NCI-H345 treated with DMSO at 0.1 percent for 48 hours (cell line): ENCODE data around the gene C1QA.

ENCODE experiments used
- DNase-seq: peaks from one replicate; lab custom pipeline; 2025; ENCODE audit not compliant: unreplicated experiment; lab: John Stamatoyannopoulos, UW

Gene C1QA, protein sequence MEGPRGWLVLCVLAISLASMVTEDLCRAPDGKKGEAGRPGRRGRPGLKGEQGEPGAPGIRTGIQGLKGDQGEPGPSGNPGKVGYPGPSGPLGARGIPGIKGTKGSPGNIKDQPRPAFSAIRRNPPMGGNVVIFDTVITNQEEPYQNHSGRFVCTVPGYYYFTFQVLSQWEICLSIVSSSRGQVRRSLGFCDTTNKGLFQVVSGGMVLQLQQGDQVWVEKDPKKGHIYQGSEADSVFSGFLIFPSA

DNA sequence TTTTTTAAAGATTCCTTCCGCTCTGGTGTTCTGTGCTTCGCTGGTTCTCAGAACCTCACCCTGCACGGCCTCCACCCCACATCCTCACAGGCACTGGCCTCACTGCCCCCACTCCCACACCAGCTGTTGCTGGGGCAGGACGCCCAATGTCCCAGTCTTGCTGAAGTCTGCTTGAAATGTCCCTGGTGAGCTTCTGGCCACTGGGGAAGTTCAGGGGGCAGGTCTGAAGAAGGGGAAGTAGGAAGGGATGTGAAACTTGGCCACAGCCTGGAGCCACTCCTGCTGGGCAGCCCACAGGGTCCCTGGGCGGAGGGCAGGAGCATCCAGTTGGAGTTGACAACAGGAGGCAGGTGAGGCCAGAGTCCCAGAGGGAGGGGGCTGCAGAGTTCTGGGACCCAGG, at the start of gene C1QA:
Gene C1QA, plus strand, starts transcription at position 276 of the 400 bp plus-strand sequence. CDS start 989 bp downstream, outside the sequence.
- no peak for DNase-seq

DNA sequence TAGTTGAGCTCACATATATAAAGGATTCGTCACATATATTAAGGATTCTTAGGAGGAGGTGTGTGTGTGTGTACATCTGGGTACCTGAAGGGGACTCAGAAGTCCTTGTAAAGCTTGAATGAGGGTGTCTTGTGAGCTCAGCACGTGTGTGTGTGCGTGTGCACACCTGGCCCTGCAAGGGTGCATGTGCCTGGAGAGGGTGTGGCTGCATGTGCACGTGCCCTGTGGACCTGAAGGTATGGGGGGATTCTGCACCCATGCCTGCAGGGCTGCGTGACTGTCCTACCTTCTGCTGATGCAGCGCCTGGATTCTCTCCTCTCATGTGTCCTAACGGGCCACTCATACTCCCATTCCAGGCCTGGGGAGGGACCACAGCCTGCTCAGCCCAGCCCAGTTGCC, 49.2 kb upstream of the C1QA start:
- no peak for DNase-seq

GRCh38 chr1:22588899-22589422, 47.5 kb upstream of the C1QA start:
- no peak for DNase-seq

DNA sequence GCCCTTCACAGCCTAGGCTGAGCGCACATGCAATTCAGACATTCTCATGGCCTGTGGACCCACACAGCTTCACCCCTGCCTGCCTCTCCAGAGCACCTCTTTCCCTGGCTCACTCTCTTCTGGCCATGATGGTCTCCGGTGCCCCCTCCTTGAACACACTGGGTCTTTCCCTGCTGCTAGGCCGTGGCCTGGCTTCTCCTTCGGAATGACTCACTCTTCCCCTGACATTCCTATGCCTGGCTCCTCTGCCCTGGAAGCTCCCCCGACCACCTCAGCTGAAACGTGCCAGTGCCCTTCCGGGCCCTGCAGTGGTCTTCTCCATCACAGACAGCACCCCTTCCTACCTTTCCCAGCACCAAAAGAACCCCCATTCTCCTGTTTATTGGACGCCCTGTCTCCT, 44.9 kb upstream of the C1QA start:
- DNase-seq = no peak

- no peak for DNase-seq
These were observed 44.4 kb upstream of the C1QA start for GRCh38 chr1:22592051-22592450.

DNA sequence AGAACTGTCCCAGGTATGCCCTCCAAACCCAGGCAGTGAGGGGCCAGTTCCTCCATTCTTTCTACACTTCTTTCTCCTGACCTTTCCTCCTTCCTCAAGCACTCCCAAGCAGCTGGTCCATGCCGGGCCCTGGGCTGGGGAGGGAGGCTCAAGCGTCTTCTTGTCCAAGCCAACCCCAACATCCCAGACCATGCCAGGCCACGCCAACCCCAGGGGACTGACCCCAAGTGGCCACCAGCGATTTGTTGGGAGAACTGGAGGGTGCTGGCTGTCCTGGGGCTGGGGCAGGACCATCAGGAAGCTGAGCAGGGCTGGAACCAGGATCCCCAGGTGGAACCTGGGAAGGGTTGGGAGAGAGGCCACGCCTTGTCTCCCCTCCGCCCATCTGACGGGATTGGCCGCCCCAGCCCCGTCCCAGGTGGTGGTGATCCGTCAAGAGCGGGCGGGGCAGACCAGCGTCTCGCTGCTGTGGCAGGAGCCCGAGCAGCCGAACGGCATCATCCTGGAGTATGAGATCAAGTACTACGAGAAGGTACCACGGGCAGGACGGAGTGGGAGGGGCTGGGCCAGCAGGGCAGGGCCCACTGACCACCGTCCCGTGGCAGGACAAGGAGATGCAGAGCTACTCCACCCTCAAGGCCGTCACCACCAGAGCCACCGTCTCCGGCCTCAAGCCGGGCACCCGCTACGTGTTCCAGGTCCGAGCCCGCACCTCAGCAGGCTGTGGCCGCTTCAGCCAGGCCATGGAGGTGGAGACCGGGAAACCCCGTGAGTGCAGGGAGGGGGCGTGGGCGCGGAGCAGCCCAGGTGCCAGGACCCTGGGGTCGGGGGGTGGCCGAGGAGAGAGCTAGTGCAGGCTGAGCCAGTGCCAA, 43.3 kb upstream of the C1QA start:
- DNase-seq = no peak

DNA sequence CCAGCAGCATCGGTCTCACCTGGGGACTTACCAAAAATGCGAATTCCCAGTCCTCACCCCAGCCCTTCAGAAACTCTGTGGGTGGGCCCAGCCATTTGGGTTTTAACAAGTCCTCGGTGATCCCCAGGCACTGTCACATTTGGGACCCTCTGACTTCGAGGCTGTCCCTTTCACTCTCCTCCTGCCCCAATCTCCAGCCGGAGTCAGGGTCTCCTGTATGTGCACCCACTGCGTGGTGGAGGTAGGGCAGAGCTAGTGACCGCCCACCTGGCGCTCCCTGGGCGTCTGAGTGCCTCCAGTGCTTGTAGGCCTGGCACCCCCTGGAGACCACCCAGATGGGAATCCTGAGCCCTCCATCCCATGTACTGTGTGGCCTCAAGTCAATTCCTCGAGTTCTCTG, 42.0 kb upstream of the C1QA start:
- no peak for DNase-seq

GRCh38 chr1:22595108-22595507, 41.3 kb upstream of the C1QA start:
- no peak for DNase-seq

DNA sequence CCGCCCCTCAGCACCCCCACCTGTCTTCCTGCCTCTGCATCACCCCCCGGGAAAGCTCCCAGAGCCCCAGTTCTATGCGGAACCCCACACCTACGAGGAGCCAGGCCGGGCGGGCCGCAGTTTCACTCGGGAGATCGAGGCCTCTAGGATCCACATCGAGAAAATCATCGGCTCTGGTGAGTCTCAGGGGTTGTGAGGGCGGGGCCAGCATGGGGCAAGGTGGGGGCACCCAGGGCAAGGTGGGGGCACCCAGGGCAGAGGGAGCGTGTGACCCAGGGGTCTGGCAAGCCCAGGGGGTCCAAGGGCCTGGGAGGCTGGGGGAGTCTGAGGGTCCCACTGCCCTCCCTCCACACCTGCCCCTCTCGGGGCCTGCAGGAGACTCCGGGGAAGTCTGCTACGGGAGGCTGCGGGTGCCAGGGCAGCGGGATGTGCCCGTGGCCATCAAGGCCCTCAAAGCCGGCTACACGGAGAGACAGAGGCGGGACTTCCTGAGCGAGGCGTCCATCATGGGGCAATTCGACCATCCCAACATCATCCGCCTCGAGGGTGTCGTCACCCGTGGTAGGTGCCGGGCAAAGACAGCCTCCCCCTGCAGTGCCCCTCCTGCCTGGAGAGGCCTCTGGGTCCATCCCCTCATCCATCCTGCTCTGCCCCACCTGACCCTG, 39.0 kb upstream of the C1QA start:
- no peak for DNase-seq

- no peak for DNase-seq
These were observed 38.4 kb upstream of the C1QA start for GRCh38 chr1:22597996-22598395.

GRCh38 chr1:22598736-22599135, 37.7 kb upstream of the C1QA start:
- DNase-seq = no peak

GRCh38 chr1:22600071-22600816, 36.2 kb upstream of the C1QA start:
- DNase-seq = no peak

DNA sequence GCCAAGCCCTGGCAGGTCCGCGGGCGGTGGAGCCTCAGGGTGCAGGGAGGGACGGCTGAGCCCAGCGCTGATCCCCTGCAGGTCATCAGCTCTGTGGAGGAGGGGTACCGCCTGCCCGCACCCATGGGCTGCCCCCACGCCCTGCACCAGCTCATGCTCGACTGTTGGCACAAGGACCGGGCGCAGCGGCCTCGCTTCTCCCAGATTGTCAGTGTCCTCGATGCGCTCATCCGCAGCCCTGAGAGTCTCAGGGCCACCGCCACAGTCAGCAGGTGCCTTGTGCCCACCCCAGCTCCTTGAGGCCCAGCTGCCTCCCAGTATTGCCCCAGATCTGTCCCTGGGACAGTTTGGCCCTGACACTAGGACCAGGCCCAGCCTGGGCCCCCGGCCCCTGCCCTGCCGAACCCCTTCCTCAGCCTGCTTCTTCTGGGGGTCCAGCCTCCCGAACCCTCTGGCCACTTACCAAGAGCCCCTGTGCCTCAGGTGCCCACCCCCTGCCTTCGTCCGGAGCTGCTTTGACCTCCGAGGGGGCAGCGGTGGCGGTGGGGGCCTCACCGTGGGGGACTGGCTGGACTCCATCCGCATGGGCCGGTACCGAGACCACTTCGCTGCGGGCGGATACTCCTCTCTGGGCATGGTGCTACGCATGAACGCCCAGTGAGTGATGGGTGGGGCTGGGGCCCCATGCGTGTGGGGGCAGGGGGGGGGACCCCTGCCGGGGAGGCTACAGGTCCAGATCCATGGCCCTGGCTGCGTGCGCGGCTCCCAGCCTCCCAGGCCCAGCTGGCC, 35.4 kb upstream of the C1QA start:
- no peak for DNase-seq

- no peak for DNase-seq
These were observed 34.8 kb upstream of the C1QA start for GRCh38 chr1:22601610-22602009.

- no peak for DNase-seq
These were observed 34.2 kb upstream of the C1QA start for GRCh38 chr1:22602060-22602740.

DNA sequence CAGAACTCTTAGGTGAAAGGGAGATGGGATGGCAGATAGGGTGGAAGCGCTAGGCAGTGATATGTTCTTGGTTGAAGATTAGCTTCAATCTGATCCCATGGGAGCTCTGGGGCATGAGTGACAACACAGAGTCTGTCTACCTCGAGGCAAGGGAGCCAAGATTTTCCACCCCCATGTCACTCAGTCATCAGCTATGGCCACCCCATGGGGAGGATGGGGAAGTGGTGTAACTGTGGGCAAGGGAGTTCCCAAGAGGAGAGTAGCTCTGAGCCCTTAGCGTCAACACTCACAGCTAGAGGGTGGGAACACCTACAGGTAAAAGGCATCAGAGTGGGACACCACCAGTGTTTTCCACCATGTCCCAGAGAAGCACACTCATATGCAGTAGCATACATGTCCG, 30.3 kb upstream of the C1QA start:
- no peak for DNase-seq

DNA sequence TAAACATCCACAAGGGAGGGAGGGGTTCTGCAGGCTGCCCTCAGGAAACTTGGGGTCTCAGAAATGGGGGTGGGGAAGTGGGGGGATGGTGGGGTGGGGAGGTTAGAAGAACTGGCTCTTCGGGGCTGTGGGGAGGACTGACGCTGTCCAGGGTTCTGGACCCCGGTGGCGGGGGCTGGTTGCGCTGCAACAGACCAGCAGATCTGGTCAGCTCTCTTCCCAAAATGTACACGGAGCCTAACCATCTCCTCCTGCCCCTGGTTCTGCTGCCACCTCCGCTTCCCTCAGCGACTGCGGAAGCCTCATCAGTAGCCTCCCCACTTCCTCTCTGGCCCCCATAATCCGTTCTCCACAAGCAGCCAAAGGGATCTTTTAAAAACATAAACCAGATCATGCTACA, 29.3 kb upstream of the C1QA start:
- no peak for DNase-seq

- no peak for DNase-seq
These were observed 28.1 kb upstream of the C1QA start for GRCh38 chr1:22608361-22608760.

GRCh38 chr1:22609291-22609690, 27.1 kb upstream of the C1QA start:
- no peak for DNase-seq

- no peak for DNase-seq
These were observed 24.9 kb upstream of the C1QA start for GRCh38 chr1:22611530-22611947.
